Activated gamma-delta T cell treated with anti-CD3 and anti-CD28 coated beads, Interleukin-2, amount 50 U/mL, for 16 hours (primary cell): ENCODE results near the gene BICDL1.
A peak's percentile ranks its signal among the peaks of the same experiment; 100 is the strongest.

Experiments
- DNase-seq: peaks from one replicate; pipeline ENCODE4 v3.0.0-alpha.2; 2020; ENCODE audit warnings: low read depth

The BICDL1 gene

GRCh38 chr12:120081641-120082040 is 92.6 kb downstream of the BICDL1 start:
- no peak for DNase-seq

GRCh38 chr12:120085920-120086645 is 97.0 kb downstream of the BICDL1 start:
- DNase-seq: no peak

DNA sequence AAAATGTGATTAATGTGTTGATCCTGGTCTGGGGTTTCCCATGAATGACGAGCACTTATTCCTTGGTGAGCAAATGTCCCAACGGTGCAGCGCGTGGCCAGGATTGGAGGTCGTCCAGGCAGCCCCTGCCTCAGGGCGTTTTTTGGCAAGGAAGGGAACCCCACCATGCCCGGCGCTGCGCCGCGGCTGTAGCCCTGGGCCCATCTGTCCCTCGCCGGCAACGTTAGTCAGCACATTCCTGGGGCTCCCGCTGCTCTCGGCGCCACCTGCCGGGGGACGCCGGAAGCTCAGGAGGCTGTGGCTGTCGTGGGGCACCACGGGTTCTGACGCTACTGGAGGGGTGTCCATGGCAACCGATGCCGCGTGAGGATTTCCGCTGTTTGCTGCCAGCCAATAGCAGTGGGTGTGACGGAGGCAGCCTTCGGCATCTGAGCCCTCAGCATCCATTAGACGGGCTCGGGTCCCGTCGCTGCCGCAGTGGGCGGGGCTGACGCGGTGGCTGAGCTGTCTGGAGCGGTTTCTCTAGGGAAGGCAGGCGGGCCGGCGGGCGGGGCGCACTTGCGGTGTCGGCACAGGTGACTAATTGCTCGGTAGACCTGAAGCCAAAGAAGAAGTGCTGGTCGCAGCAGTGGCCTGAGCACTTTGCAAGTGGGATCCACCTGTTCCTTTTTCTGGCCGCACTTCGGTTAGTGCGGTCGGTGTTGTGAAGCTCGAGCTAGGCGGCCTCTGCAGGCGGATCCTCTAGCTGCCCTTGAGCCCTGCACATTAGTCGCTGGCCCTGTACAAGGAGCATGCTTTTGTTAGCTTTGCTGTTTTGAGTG is 98.0 kb downstream of the BICDL1 start:
- peak; percentile 99 for DNase-seq

DNA sequence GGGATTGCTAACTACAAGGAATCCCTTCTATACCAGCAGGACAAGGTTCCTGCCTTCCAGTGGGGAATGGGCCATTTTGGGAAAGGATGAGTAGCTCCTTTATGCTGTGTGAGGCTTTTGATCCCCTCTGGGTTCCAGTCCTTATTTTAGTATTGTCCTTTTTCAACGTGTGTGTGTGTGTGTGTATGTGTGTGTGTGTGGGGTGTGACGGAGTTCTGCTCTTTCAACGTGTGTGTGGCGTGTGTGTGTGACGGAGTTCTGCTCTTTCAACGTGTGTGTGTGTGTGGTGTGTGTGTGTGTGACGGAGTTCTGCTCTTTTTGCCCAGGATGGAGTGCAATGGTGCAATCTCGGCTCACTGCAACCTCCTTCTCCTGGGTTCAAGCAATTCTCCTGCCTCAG is 100.1 kb downstream of the BICDL1 start:
- no peak for DNase-seq

GRCh38 chr12:120089796-120090195 is 100.8 kb downstream of the BICDL1 start:
- DNase-seq: no peak

GRCh38 chr12:120090206-120090605 is 101.2 kb downstream of the BICDL1 start:
- DNase-seq: no peak

GRCh38 chr12:120090626-120091295 is 101.7 kb downstream of the BICDL1 start:
- no peak for DNase-seq

GRCh38 chr12:120091371-120092090 is 102.5 kb downstream of the BICDL1 start:
- no peak for DNase-seq

GRCh38 chr12:120092551-120093335 is 103.7 kb downstream of the BICDL1 start:
- no peak for DNase-seq

- DNase-seq: no peak
Observed at GRCh38 chr12:120093336-120093591, 104.2 kb downstream of the BICDL1 start.

DNA sequence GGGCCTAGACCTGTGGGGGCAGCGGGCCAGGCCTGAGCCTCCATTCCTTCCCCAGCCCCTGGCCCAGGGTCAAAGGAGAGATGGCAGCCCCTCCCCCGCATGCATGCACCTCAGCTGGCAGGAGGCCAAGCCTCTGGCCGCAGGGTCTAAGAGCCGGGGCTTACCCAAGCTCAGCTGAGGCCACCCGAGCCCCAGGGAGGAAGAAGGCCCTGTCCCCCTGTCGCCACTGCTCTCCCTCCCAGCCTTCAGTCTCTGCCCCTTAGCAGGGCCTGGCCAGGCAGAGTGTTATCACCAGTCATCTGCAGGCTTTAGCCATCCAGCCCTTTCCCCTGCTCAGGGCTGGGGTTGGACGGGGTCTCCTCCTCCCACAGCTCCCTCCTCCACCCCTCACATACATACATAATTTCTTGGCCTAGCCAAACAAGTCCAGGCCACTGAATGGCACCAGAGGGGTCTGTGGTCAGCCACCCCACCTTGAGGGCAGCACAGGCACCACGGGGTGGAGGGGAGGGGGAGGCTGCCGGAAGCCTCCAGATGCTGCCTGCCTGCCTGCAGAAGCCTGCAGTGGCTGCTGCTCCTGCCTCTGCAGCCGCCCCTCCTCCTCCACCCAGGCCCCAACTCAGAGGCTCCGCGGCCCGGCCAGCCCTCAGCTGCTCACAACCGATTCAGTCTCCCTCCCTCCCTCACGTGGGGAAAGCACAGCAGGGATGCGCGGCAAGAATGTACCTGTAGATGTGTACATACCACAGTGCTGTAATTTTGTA is 104.7 kb downstream of the BICDL1 start:
- no peak for DNase-seq

- DNase-seq: no peak
Observed at GRCh38 chr12:120094485-120094884, 105.4 kb downstream of the BICDL1 start.

- no peak for DNase-seq
Observed at GRCh38 chr12:120095331-120095730, 106.3 kb downstream of the BICDL1 start.

DNA sequence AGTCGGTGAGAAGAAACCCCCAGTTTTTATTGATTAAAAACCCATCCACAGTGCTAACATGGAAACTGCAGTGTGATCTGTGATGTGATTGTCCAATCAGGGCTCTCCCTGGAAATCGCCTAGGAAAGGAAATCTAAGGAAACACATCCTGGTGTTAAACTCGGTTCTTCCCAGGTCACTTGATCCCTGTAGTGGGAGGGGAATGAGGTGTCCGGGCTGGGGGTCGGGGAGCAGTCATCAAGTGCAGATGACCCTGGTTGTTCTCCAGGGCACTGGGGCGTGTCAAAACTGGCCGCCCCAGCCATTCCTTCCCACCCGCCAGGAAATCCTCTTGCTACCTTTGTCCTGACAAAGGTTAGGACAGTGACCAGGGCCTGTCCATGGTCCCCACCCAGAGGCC is 106.7 kb downstream of the BICDL1 start:
- DNase-seq: no peak

GRCh38 chr12:120096671-120097202 is 107.7 kb downstream of the BICDL1 start:
- no peak for DNase-seq

DNA sequence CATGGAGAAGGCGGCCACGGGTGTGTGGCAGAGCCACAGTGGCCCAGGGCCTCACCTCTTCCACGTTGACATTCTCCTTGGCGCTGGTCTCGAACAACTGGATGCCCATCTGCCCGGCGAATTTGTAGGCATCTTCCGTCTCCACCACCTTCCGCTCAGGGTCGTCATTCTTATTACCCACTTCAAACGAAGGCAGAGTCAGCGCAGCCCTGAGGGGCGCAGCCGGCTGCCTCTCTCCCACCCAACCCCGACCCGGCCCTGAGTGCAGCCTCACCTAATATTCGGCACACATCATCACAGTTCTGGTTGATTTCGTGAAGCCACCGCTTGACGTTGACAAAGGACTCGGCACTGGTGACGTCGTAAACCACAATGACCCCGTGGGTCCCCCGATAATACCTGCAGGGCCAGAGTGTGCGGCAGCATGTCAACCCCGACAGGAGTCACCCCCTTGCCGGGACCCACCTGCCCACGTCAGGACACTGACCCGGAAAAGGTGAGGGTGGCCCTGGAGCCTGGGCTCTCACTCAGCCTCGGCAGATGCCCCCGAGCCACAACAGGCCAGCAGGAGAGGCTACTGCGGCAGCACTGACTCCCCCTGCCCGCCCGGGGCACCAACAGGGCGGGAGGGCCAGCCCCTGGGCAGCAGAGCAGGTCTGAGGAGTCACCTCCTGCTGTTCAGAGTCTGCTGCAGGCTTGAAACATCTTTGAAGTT is 109.9 kb downstream of the BICDL1 start:
- DNase-seq: no peak

- no peak for DNase-seq
Observed at GRCh38 chr12:120099738-120100137, 110.7 kb downstream of the BICDL1 start.

DNA sequence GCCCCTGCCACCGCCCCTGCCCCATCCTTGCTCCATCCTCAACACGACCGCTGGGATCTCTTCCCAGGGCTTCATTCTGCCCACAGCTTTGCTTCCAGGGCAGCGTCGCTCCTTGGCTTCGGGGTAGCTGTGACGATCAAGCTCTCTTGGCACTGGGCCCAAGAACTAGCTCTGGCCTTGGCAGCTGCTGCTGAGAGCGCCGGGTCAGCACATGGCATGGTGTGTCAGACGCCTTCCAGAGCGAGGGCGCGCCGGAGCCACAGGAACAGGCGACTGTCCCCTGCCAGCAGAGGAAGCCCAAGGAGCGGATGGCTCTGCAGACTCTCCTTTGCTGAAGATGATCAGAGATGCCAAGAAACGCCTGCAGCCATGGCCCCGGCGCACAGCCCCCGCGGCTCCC is 111.6 kb downstream of the BICDL1 start:
- DNase-seq: no peak

GRCh38 chr12:120101182-120101581 is 112.1 kb downstream of the BICDL1 start:
- no peak for DNase-seq

DNA sequence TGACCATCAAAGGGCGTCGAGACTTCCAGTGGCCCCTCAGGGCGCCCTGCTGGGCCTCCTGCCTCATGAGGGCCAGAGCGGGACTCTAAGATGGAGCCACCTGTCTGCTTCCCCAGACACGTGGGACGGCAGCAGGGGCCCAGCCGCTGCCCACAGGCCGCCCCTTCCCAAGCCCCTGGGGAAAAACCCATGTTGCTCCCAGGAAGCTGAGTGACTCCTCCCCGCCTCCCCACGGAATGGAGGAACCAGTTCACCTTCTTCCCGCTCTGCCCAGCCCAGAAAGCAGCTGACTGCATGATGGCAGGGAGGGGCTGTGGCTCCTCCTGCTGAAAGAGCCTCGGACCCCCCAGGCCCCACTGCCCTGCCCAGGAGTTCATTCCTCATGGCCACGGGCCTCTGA is 112.6 kb downstream of the BICDL1 start:
- no peak for DNase-seq
